WTC11 (cell line): ENCODE data around the gene SPIB.
"Not testable (repeated sequence)": the region's sequence is repeated elsewhere in the genome, so short reads cannot be mapped to it uniquely, and the experiment has no call there.

Experiments
- ELF4 ChIP-seq: sonication (generic); formaldehyde crosslinking; IDR thresholded peaks from 2 replicates; pipeline ENCODE4 v1.8.1; 2022; ENCODE audit warnings: low read depth, mild to moderate bottlenecking, moderate library complexity, missing genetic modification reagents
- ESRRA ChIP-seq: sonication (generic); formaldehyde crosslinking; IDR thresholded peaks from 2 replicates; pipeline ENCODE4 v1.8.1; 2022; ENCODE audit warnings: mild to moderate bottlenecking, missing genetic modification reagents, borderline replicate concordance
- JUN ChIP-seq: sonication (generic); formaldehyde crosslinking; IDR thresholded peaks from 2 replicates; pipeline ENCODE4 v1.8.0; 2023; ENCODE audit warnings: mild to moderate bottlenecking, missing genetic modification reagents
- MYBL2 ChIP-seq: sonication (generic); formaldehyde crosslinking; IDR thresholded peaks from 2 replicates; pipeline ENCODE4 v1.8.1; 2023; ENCODE audit warnings: mild to moderate bottlenecking, moderate library complexity, missing genetic modification reagents
- NR2C2 ChIP-seq: sonication (generic); formaldehyde crosslinking; IDR thresholded peaks from 2 replicates; pipeline ENCODE4 v1.8.0; 2022; ENCODE audit warnings: mild to moderate bottlenecking, missing genetic modification reagents
- USF2 ChIP-seq: sonication (generic); formaldehyde crosslinking; IDR thresholded peaks from 2 replicates; pipeline ENCODE4 v1.8.1; 2023; ENCODE audit warnings: mild to moderate bottlenecking, missing genetic modification reagents, moderate library complexity
- ZBTB21 ChIP-seq: sonication (generic); formaldehyde crosslinking; IDR thresholded peaks from 2 replicates; pipeline ENCODE4 v1.8.1; 2023; ENCODE audit warnings: mild to moderate bottlenecking, missing genetic modification reagents, borderline replicate concordance
- ZNF512 ChIP-seq: sonication (generic); formaldehyde crosslinking; IDR thresholded peaks from 2 replicates; pipeline ENCODE4 v1.8.1; 2022; ENCODE audit warnings: missing genetic modification reagents, borderline replicate concordance
- TF ChIP-seq, protein P1 (sequence below): sonication (generic); formaldehyde crosslinking; IDR thresholded peaks from 2 replicates; pipeline ENCODE4 v1.8.0; 2022; ENCODE audit warnings: mild to moderate bottlenecking, missing genetic modification reagents
- TF ChIP-seq, protein P2 (sequence below): fragments of 200-600 bp; IDR thresholded peaks from 2 replicates; pipeline ENCODE4 v1.8.0; 2022; ENCODE audit warnings: antibody characterized with exemption
- TF ChIP-seq, protein P3 (sequence below): sonication (generic); formaldehyde crosslinking; IDR thresholded peaks from 2 replicates; pipeline ENCODE4 v1.8.0; 2022; ENCODE audit warnings: missing genetic modification reagents

DNA sequence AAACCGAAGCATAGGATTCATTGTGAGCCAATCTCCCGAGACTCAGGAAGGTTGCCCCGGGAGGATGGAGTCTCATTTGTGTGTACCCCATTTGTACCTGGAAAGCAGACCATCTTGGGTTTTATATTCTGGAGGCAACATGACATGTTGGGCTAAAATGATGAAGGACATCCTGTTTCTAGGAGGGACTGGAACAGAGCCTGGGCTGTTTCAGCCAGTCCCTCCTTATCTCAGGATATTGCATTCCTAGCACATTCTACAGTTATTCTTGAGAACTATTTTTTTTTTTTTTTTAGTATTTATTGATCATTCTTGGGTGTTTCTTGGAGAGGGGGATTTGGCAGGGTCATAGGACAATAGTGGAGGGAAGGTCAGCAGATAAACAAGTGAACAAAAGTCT, 28.4 kb upstream of the SPIB start:
- TF ChIP-seq ELF4; ZBTB21; MYBL2 (CRISPR knock-in tag); JUN (CRISPR knock-in tag); USF2 (CRISPR knock-in tag); ZNF512; NR2C2 (CRISPR knock-in tag); ESRRA (CRISPR knock-in tag): not testable (repeated sequence)
- TF ChIP-seq, protein P1, sequence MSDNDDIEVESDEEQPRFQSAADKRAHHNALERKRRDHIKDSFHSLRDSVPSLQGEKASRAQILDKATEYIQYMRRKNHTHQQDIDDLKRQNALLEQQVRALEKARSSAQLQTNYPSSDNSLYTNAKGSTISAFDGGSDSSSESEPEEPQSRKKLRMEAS = not testable (repeated sequence)
- TF ChIP-seq, protein P2, sequence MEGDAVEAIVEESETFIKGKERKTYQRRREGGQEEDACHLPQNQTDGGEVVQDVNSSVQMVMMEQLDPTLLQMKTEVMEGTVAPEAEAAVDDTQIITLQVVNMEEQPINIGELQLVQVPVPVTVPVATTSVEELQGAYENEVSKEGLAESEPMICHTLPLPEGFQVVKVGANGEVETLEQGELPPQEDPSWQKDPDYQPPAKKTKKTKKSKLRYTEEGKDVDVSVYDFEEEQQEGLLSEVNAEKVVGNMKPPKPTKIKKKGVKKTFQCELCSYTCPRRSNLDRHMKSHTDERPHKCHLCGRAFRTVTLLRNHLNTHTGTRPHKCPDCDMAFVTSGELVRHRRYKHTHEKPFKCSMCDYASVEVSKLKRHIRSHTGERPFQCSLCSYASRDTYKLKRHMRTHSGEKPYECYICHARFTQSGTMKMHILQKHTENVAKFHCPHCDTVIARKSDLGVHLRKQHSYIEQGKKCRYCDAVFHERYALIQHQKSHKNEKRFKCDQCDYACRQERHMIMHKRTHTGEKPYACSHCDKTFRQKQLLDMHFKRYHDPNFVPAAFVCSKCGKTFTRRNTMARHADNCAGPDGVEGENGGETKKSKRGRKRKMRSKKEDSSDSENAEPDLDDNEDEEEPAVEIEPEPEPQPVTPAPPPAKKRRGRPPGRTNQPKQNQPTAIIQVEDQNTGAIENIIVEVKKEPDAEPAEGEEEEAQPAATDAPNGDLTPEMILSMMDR = not testable (repeated sequence)
- TF ChIP-seq, protein P3, sequence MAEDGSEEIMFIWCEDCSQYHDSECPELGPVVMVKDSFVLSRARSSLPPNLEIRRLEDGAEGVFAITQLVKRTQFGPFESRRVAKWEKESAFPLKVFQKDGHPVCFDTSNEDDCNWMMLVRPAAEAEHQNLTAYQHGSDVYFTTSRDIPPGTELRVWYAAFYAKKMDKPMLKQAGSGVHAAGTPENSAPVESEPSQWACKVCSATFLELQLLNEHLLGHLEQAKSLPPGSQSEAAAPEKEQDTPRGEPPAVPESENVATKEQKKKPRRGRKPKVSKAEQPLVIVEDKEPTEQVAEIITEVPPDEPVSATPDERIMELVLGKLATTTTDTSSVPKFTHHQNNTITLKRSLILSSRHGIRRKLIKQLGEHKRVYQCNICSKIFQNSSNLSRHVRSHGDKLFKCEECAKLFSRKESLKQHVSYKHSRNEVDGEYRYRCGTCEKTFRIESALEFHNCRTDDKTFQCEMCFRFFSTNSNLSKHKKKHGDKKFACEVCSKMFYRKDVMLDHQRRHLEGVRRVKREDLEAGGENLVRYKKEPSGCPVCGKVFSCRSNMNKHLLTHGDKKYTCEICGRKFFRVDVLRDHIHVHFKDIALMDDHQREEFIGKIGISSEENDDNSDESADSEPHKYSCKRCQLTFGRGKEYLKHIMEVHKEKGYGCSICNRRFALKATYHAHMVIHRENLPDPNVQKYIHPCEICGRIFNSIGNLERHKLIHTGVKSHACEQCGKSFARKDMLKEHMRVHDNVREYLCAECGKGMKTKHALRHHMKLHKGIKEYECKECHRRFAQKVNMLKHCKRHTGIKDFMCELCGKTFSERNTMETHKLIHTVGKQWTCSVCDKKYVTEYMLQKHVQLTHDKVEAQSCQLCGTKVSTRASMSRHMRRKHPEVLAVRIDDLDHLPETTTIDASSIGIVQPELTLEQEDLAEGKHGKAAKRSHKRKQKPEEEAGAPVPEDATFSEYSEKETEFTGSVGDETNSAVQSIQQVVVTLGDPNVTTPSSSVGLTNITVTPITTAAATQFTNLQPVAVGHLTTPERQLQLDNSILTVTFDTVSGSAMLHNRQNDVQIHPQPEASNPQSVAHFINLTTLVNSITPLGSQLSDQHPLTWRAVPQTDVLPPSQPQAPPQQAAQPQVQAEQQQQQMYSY (CRISPR knock-in tag) = not testable (repeated sequence)
